CD4-positive, alpha-beta T cell (primary cell): ENCODE data around the gene FAM184A. TPM values are rescaled to one million over a fixed set of nuclear protein-coding genes. Genes with fewer than 3 reads are reported as not detected.

Source experiments
- ATAC-seq: fragments of 200-7000 bp; cut with Tn5 transposase; one replicate; pipeline ENCODE4 v1.10.0; 2022; ENCODE audit warnings: mild to moderate bottlenecking; ENCODE audit not compliant: poor library complexity
- CTCF ChIA-PET: fragments of 350-600 bp; sonication (Branson Sonifier 250); formaldehyde crosslinking; loops from one replicate; lab custom pipeline; 2021; ENCODE audit warnings: antibody characterized with exemption, inconsistent platforms; lab: Charles Lee
- POLR2A ChIA-PET: fragments of 350-600 bp; sonication (Branson Sonifier 250); formaldehyde crosslinking; loops from one replicate; lab custom pipeline; 2021; ENCODE audit warnings: antibody characterized with exemption, inconsistent platforms; lab: Charles Lee
- DNase-seq, 14 experiments: peaks; one replicate each; pipeline ENCODE4 v3.0.0-alpha.2; 2013 to 2020; ENCODE audit warnings: mixed read lengths in 2 of 14
- H3K27ac ChIP-seq, 2 donors: one replicate each; pipeline versions ENCODE4 v1.5.1 to v1.7.0; 2013; ENCODE audit warnings: low read length in 2 of 2, low read depth in 1 of 2, mild to moderate bottlenecking in 1 of 2
- H3K27me3 ChIP-seq, 2 experiments: 1 replicate in 1 of 2; 2 replicates in 1 of 2; pipeline versions ENCODE4 v1.6.1 to v1.7.0; 2013; ENCODE audit warnings: low read length in 2 of 2, control low read depth in 1 of 2, mild to moderate bottlenecking in 1 of 2, moderate library complexity in 1 of 2; ENCODE audit not compliant: insufficient read depth in 2 of 2, control insufficient read depth in 1 of 2
- H3K36me3 ChIP-seq: one replicate; pipeline ENCODE4 v1.6.1; 2013; ENCODE audit warnings: low read length, control low read depth; ENCODE audit not compliant: insufficient read depth
- H3K4me1 ChIP-seq: one replicate; pipeline ENCODE4 v1.6.1; 2013; ENCODE audit warnings: low read length, control low read depth; ENCODE audit not compliant: insufficient read depth
- H3K4me3 ChIP-seq: one replicate; pipeline ENCODE4 v1.5.1; 2013; ENCODE audit warnings: mild to moderate bottlenecking, low read length, moderate library complexity
- H3K9me3 ChIP-seq, 2 experiments: 1 replicate in 1 of 2; 2 replicates in 1 of 2; pipeline versions ENCODE4 v1.6.1 to v1.7.0; 2013; ENCODE audit warnings: low read length in 2 of 2, mild to moderate bottlenecking in 2 of 2, control low read depth in 1 of 2, moderate library complexity in 1 of 2; ENCODE audit not compliant: control insufficient read depth in 1 of 2, insufficient read depth in 1 of 2
- H3K27ac Mint-ChIP-seq: one replicate; pipeline ENCODE4 v1.8.0; 2020; ENCODE audit warnings: mixed read lengths
- H3K27me3 Mint-ChIP-seq: one replicate; pipeline ENCODE4 v1.8.0; 2021; ENCODE audit warnings: mixed read lengths
- H3K36me3 Mint-ChIP-seq: one replicate; pipeline ENCODE4 v1.8.0; 2021; ENCODE audit warnings: low read depth, mixed read lengths
- H3K4me1 Mint-ChIP-seq: one replicate; pipeline ENCODE4 v1.8.0; 2021; ENCODE audit warnings: low read depth, mixed read lengths
- H3K4me3 Mint-ChIP-seq: one replicate; pipeline ENCODE4 v1.8.0; 2020; ENCODE audit warnings: mild to moderate bottlenecking, mixed read lengths
- H3K9me3 Mint-ChIP-seq: one replicate; pipeline ENCODE4 v1.8.0; 2020; ENCODE audit warnings: mixed read lengths
- intact Hi-C, 2 experiments: fragments of 100-400 bp; cut with DNase I in 1 of 2; cut with micrococcal nuclease in 1 of 2; formaldehyde crosslinking; loops; one replicate each; pipeline versions ENCODE4 v1.15.1 to v1.9.0; 2023 to 2025; cut with DNase I, micrococcal nuclease
- total RNA-seq, 174 experiments: library from RNA in 2 of 174; stranded (reverse) in 2 of 174; gene quantifications; one replicate each; pipeline ENCODE4 v1.2.3 and lab custom pipeline; 2021 to 2026
- TF ChIP-seq, protein P1 (sequence below): fragments of 200-600 bp; IDR thresholded peaks from one replicate; pipeline ENCODE4 v1.8.0; 2022; ENCODE audit warnings: antibody characterized with exemption, mild to moderate bottlenecking

FAM184A gene
- total RNA-seq, 2 experiments from 2014 or later, result 2.9 to 3.3 TPM

DNA sequence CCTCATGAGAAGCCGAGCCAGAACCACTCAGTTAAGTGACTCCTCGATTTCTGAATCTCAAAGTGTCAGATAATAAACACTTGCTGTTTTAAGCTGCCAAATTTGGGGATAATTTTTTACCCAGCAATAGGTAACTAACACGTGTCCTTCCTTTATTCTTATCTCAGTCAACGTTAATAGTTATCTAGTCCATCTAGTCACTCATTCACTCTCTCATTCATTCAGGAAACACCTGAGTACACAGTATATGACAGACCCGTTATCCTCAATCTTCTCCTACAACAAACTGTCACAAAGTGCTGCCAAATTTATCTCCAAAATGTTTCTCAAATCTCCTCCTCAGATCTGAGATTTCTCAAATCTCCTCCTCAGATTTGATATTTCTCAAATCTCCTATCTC lies 13.1 kb downstream of the FAM184A start:
- H3K36me3 ChIP-seq, result no peaks in the 10 kb centered on the region
- ChIA-PET POLR2A (no interaction called here), CTCF (no interaction called here)
- TF ChIP-seq, protein P1, sequence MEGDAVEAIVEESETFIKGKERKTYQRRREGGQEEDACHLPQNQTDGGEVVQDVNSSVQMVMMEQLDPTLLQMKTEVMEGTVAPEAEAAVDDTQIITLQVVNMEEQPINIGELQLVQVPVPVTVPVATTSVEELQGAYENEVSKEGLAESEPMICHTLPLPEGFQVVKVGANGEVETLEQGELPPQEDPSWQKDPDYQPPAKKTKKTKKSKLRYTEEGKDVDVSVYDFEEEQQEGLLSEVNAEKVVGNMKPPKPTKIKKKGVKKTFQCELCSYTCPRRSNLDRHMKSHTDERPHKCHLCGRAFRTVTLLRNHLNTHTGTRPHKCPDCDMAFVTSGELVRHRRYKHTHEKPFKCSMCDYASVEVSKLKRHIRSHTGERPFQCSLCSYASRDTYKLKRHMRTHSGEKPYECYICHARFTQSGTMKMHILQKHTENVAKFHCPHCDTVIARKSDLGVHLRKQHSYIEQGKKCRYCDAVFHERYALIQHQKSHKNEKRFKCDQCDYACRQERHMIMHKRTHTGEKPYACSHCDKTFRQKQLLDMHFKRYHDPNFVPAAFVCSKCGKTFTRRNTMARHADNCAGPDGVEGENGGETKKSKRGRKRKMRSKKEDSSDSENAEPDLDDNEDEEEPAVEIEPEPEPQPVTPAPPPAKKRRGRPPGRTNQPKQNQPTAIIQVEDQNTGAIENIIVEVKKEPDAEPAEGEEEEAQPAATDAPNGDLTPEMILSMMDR, result no peak
- intact Hi-C loops, result no loop called here
- H3K9me3 ChIP-seq, result no peaks in the 10 kb centered on the region
- ATAC-seq (no peak), DNase-seq (no peak)
- H3K4me3 ChIP-seq, result no peak overlapping the region
- no peaks in the 10 kb centered on the region for H3K27me3 Mint-ChIP-seq
- H3K36me3 Mint-ChIP-seq, result no peaks in the 10 kb centered on the region
- H3K4me3 Mint-ChIP-seq, result no peak overlapping the region
- no peaks in the 10 kb centered on the region for H3K9me3 Mint-ChIP-seq
- H3K27ac Mint-ChIP-seq, result no peak overlapping the region
- H3K4me1 Mint-ChIP-seq, result peaks cover 4% of the 10 kb centered on the region
- no peak overlapping the region for H3K27ac ChIP-seq
- no peaks in the 10 kb centered on the region for H3K27me3 ChIP-seq
- no peaks in the 10 kb centered on the region for H3K4me1 ChIP-seq

DNA sequence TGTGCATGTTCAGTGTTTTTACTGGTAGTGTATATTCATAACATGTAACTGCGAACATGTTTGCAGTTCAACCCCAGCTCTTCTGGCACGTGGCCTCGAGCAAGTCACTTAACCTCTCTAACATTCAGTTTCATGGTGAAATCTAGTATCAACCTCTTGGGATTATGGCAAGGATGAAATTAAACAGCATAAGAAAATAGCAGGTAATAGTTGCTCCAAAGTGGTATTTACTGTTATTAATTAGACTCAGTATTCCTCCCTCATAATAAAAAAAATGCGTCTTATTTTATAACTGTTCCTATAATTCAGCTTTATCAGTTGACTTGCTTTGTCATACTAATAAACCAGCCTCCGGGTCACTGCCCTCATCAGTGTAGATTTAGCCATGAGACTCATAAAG lies 15.0 kb downstream of the FAM184A start:
- Histone ChIP-seq H3K27me3 (no peaks in the 10 kb centered on the region), H3K4me3 (no peak overlapping the region), H3K36me3 (no peaks in the 10 kb centered on the region), H3K9me3 (no peaks in the 10 kb centered on the region), H3K4me1 (no peaks in the 10 kb centered on the region), H3K27ac (no peak overlapping the region)
- intact Hi-C loops, result no loop called here
- POLR2A ChIA-PET, result no interaction called here
- Mint-ChIP-seq H3K4me1 (peaks cover 7% of the 10 kb centered on the region), H3K9me3 (no peaks in the 10 kb centered on the region), H3K27ac (no peak overlapping the region), H3K27me3 (no peaks in the 10 kb centered on the region), H3K36me3 (no peaks in the 10 kb centered on the region), H3K4me3 (no peak overlapping the region)
- TF ChIP-seq, protein P1, result no peak
- CTCF ChIA-PET, result interaction anchor here (0.7 kb wide), 1 partner anchor 10 kb away, joined by 3 read pairs; no protein-coding TSS in a partner anchor
- ATAC-seq, result no peak
- no peak for DNase-seq

DNA sequence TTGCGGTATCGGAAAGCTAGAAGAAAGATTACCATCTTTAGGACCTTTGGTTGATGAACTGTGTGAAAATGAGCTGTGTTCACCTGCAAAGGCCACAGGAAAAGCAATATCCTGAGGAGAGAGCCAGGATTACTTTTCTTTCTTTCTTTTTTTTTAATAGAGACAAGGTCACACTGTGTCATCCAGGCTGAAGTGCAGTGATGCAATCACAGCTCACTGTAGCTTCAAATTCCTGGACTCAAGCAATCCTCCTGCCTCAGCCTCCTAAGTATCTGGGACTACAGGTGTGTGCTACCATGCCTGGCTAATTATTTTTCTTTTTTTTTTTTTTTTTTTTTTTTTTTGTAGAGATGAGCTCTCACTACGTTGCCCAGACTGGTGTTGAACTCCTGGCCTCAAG lies 17.2 kb downstream of the FAM184A start:
- Mint-ChIP-seq H3K4me3 (no peak overlapping the region), H3K27ac (no peak overlapping the region), H3K4me1 (peaks cover 7% of the 10 kb centered on the region), H3K36me3 (no peaks in the 10 kb centered on the region), H3K27me3 (no peaks in the 10 kb centered on the region), H3K9me3 (no peaks in the 10 kb centered on the region)
- ChIA-PET POLR2A (no interaction called here), CTCF (interaction anchor here (0.6 kb wide), 1 partner anchor 639 kb away, joined by 4 read pairs; no protein-coding TSS in a partner anchor)
- Histone ChIP-seq H3K27ac (no peak overlapping the region), H3K27me3 (no peaks in the 10 kb centered on the region), H3K4me3 (no peak overlapping the region), H3K9me3 (no peaks in the 10 kb centered on the region), H3K36me3 (no peaks in the 10 kb centered on the region), H3K4me1 (no peaks in the 10 kb centered on the region)
- intact Hi-C loops, result no loop called here
- ATAC-seq (no peak), DNase-seq (no peak)
- TF ChIP-seq, protein P1, result no peak
